ENCODE data around the gene DST. TPM values are rescaled to one million over a fixed set of nuclear protein-coding genes. Genes with fewer than 3 reads are reported as not detected.

The DST gene
- total RNA-seq, 2 donors from 2014 or later, result 443 to 489 TPM

- Histone ChIP-seq H3K9me3 (no peaks in the 10 kb centered on the region), H3K27ac (no peak overlapping the region), H3K36me3 (peaks cover 31% of the 10 kb centered on the region), H3K27me3 (replicated peaks; ENCODE audit: insufficient read depth) (no peaks in the 10 kb centered on the region), H3K4me1 (ENCODE audit: control insufficient read depth in 1 of 2, low read depth in 2 of 2) (peaks cover 9 to 21% of the 10 kb centered on the region in 2 donors), H3K4me3 (no peak overlapping the region)
- no peak for TF ChIP-seq CTCF (IDR thresholded peaks at IDR 0.05)
- ATAC-seq (ENCODE audit: insufficient number of reproducible peaks, low FRiP score, low read depth) (no peak), DNase-seq (ENCODE audit: low spot score) (no peak)
Observed at GRCh38 chr6:56480654-56481337, 161.9 kb downstream of the DST start.

- ATAC-seq (ENCODE audit: insufficient number of reproducible peaks, low FRiP score, low read depth), result no peak
- no peak for TF ChIP-seq CTCF (IDR thresholded peaks at IDR 0.05)
- H3K27ac ChIP-seq, result no peak overlapping the region
- H3K4me3 ChIP-seq, result no peak overlapping the region
- no peaks in the 10 kb centered on the region for H3K9me3 ChIP-seq
- no peaks in the 10 kb centered on the region for H3K27me3 ChIP-seq (replicated peaks; ENCODE audit: insufficient read depth)
- H3K4me1 ChIP-seq (ENCODE audit: control insufficient read depth in 1 of 2, low read depth in 2 of 2), result peaks cover 9 to 26% of the 10 kb centered on the region in 2 donors
- DNase-seq (ENCODE audit: low spot score), result no peak
- H3K36me3 ChIP-seq, result peaks cover 35% of the 10 kb centered on the region
Observed at GRCh38 chr6:56480246-56480645, 162.4 kb downstream of the DST start.

- peaks cover 35% of the 10 kb centered on the region for H3K36me3 ChIP-seq
- no peaks in the 10 kb centered on the region for H3K9me3 ChIP-seq
- H3K27ac ChIP-seq, result no peak overlapping the region
- H3K4me1 ChIP-seq (ENCODE audit: control insufficient read depth in 1 of 2, low read depth in 2 of 2), result peaks cover 8 to 27% of the 10 kb centered on the region in 2 donors
- no peak overlapping the region for H3K4me3 ChIP-seq
- H3K27me3 ChIP-seq (replicated peaks; ENCODE audit: insufficient read depth), result no peaks in the 10 kb centered on the region
- no peak for DNase-seq (ENCODE audit: low spot score)
- TF ChIP-seq CTCF (IDR thresholded peaks at IDR 0.05), result no peak
- ATAC-seq (ENCODE audit: insufficient number of reproducible peaks, low FRiP score, low read depth), result no peak
Observed at GRCh38 chr6:56479381-56479780, 163.3 kb downstream of the DST start.

- no peaks in the 10 kb centered on the region for H3K27me3 ChIP-seq (replicated peaks; ENCODE audit: insufficient read depth)
- H3K27ac ChIP-seq, result no peak overlapping the region
- DNase-seq (ENCODE audit: low spot score) (no peak), ATAC-seq (ENCODE audit: insufficient number of reproducible peaks, low FRiP score, low read depth) (no peak)
- peaks cover 0 to 18% of the 10 kb centered on the region in 2 donors for H3K4me1 ChIP-seq (ENCODE audit: control insufficient read depth in 1 of 2, low read depth in 2 of 2)
- H3K9me3 ChIP-seq, result no peaks in the 10 kb centered on the region
- H3K4me3 ChIP-seq, result no peak overlapping the region
- peaks cover 37% of the 10 kb centered on the region for H3K36me3 ChIP-seq
- TF ChIP-seq CTCF (IDR thresholded peaks at IDR 0.05), result no peak
Observed at GRCh38 chr6:56478202-56478601, 164.5 kb downstream of the DST start.

- Histone ChIP-seq H3K36me3 (peaks cover 34% of the 10 kb centered on the region), H3K27ac (no peak overlapping the region), H3K4me3 (no peak overlapping the region), H3K9me3 (no peaks in the 10 kb centered on the region), H3K4me1 (ENCODE audit: control insufficient read depth in 1 of 2, low read depth in 2 of 2) (peaks cover 0 to 19% of the 10 kb centered on the region in 2 donors), H3K27me3 (replicated peaks; ENCODE audit: insufficient read depth) (no peaks in the 10 kb centered on the region)
- DNase-seq (ENCODE audit: low spot score) (no peak), ATAC-seq (ENCODE audit: insufficient number of reproducible peaks, low FRiP score, low read depth) (no peak)
- TF ChIP-seq CTCF (IDR thresholded peaks at IDR 0.05), result no peak
Observed at GRCh38 chr6:56477241-56477640, 165.4 kb downstream of the DST start.

All from thoracic aorta (tissue), 2 donors.